GM21381 (cell line): ENCODE measurements around the gene NTM.
"Not testable (repeated sequence)": the region's sequence is repeated elsewhere in the genome, so short reads cannot be mapped to it uniquely, and the experiment has no call there.

Experiments used
- ATAC-seq: cut with Tn5 transposase; IDR thresholded peaks from one replicate; pipeline ENCODE4 v1.9.1; 2021; ENCODE audit warnings: mild to moderate bottlenecking, moderate library complexity; ENCODE audit not compliant: unreplicated experiment

Gene NTM

DNA sequence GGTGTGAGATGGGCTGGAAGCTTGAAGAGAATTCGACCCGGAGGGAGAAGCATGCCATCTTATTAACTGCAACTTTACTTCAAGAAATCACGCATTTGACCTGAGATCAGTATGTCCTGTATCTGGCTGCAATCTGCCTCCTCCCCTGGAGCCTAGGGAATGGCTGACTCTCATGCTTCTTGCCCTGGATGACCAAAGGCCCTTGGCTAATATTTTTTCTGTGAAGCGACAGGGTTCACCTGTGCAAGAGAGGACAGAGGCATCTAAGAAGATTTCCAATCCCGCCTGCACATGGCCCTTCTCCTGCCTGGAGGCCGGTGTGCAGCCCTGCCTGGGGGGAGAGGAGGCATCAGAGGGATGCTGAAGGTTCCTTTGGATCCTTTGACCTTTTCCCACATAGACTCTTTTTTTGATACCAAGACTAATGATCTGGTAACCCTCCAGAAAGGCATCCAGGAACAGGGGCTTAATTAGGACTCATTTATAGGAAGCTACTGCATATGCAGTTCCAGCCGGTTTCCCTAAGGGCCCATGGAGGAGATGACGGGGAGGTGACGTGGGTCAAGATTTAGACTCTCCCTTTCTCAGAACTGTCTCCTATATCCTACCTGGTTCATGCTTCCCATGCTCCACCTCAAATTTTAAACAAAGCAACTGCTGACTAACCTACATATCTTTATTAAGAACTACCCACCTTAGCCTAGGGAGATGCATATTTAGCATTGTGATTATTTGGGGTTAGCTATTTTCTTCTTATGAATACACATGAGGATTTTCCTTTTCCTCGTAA lies 50.8 kb downstream of the NTM start:
- ATAC-seq, result no peak

DNA sequence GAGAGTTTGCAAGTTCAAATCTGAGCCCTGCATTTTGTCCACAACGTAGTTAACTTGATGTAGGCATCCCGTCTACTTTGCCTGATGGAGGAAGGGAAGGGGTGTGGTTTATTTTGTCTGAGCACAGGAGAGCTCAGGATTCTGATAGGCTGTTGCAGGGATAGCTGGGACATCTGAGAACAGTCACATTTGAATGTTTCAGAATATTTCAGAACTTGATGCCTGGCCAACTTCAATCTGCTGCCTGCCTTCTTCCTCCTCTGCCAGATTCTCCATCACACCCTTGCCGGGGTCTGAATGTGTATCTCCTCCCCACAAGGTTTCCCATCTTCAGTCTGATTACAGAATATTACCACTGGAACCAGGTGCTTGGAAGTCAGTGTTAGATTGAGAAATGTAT lies 51.6 kb downstream of the NTM start:
- ATAC-seq, result no peak

GRCh38 chr11:131422496-131422895 lies 52.1 kb downstream of the NTM start:
- ATAC-seq, result no peak

- no peak for ATAC-seq
Observed at GRCh38 chr11:131423688-131424087, 53.3 kb downstream of the NTM start.

GRCh38 chr11:131424257-131424876 lies 54.0 kb downstream of the NTM start:
- ATAC-seq, result not testable (repeated sequence)

DNA sequence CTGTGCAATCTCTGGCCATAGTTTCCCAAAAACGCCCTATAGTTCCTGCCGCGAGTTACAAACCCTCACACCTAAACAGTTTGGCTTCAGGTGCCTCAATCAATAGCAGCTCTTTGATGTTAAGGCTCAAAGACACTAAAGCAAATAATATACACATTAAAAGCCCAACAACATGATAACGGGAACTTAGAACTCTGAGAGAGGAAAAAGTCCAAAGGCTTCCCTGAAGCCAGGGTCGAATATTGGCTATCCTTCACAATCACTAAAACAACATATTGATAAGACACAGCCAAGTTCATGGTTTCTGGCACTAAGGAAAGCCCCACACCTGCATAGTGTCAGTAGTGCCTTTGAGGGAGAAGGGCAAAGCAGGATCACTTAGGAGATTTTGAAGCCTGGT lies 54.9 kb downstream of the NTM start:
- no peak for ATAC-seq

GRCh38 chr11:131428853-131429252 lies 58.4 kb downstream of the NTM start:
- ATAC-seq, result no peak

- ATAC-seq, result no peak
Observed at GRCh38 chr11:131430473-131431208, 60.2 kb downstream of the NTM start.

DNA sequence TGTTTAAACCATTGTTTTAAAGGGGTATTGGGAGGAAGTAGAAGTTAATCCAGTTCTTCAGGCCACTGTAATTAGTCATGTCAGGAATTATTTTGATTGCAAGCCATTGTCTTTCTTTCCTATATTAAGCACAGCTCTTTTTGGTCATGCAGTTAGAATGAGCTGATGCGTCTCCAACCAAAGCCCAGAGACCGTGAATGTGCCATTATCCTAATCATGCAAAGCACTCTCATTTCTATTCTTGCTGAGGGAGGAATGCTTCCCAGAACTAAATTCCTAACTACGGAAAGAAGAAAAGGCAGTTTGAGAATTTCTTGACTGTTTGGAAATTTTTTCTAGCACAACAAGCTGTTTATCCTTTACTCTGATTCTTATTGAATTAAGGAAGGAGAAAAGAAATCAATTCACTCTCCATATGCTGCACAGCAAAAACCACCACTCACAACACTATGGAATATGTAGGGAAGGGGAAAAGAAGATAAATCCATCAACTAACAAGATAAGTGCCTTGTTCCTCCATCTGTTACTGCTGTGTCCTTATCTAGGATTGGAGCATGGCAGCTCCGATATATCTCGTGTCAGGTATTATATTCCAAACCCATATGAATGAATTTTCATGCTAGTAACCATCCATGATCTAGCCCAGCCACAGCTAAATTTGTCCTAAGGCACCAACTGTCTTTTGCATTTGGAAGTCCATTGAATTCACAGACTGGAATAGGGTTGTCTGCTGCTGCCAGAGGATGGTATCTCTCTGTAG lies 70.8 kb downstream of the NTM start:
- ATAC-seq, result no peak

GRCh38 chr11:131446590-131447275 lies 76.3 kb downstream of the NTM start:
- no peak for ATAC-seq

DNA sequence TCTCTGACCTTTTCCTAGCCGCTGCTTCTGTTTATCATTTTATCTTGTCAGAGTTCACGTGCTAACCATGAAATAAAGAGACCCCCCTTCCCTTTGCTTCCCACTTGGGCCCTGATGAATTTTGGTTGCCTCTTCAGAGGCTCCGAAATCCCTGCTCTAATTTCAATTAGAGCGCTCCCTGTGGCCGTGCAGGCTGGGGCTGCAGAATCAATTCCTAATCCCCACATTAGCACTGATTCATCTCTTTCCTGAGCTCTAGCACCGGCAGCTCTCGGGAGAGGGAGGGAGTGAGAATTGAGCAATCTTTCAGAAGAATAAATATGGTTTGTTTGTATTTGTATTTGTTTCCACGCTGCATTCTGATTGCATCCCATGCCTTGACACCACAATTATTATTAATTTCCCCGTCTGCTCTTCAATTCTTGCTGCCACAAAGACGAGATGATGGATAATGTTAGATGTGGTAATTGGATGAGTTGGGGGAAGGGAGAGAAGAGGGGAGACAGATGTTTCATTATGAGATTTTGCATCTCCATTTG lies 76.9 kb downstream of the NTM start:
- ATAC-seq, result no peak

DNA sequence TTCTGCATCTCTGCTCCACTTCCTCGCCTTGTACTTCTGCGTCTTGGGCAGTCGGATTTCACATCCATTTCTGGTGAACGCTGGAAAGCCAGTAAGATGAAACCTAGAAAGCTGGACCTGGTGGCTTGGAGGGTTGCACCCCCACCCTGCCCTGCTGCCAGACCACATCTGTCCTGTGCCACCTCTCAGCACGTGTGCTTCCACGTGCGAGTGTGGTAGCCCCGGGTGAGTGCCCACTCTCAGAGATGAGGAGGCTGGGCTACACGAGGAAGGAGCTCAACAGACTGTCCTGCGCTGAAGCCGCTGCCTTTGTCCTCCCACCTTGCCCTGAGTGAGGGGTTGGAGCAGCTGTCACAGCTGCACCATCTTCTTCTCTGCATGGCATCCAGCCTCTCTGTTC lies 77.5 kb downstream of the NTM start:
- no peak for ATAC-seq

- no peak for ATAC-seq
Observed at GRCh38 chr11:131449036-131450019, 78.9 kb downstream of the NTM start.

DNA sequence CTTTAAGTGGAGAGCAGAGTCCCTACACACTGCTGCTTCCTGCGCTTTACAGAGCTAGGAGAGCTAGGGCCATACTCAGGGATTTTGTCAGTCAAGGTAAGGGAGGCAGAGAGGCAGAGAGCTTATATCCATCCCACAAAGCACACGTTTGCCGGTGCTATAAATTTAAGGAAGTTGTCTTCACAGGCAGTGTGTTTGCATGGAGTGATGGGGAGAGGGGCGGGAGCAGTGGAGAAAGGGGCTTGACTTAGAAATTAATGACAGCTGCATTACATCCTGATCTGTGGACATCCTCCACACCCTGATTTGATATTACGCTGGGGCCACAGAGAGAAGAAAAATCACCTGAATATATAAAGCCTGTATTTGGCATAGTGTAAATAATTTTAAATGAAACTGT lies 84.1 kb downstream of the NTM start:
- ATAC-seq, result no peak

- no peak for ATAC-seq
Observed at GRCh38 chr11:131454989-131455388, 84.6 kb downstream of the NTM start.

DNA sequence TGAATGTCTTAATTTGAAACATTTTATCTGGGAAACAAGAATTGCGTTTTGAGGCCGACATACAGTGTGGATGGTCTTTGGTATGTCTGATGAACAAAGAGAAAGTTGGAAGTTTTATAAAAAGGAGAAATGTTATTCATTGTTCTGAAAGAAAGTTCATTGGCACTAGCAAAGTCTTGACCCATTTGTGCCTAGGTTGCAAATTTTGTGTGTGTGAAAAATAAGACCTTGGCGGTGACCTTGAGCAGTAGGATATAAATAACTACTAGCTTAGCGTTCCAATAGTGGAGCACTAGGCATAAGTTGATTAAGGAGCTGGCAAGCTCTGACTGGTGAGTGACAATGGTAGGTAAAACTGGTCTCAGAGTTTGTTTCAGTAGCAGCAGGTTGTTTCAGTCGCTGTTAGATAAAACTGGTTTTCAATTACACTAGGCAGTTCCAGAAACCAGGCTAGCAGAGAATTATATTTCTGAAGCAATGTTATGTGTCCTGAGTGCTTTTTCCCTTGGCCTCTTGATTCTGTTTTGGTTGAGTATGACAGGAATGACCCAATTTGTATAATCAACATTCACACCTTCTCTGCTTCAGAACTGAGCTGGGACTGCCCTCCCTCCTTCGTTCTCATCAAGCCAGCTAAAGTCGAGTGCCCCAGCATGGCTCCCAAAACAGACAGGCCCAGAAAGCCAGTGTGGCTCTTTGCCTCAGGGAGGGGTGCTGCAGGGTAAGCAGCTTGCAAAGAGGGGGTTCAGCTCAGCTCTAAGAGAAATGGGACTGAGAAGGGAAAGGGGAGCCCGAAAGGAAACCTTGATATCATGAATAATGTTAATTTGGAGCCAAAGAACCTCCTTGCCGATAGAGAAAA lies 85.7 kb downstream of the NTM start:
- ATAC-seq, result no peak

- no peak for ATAC-seq
Observed at GRCh38 chr11:131457163-131457562, 86.7 kb downstream of the NTM start.

DNA sequence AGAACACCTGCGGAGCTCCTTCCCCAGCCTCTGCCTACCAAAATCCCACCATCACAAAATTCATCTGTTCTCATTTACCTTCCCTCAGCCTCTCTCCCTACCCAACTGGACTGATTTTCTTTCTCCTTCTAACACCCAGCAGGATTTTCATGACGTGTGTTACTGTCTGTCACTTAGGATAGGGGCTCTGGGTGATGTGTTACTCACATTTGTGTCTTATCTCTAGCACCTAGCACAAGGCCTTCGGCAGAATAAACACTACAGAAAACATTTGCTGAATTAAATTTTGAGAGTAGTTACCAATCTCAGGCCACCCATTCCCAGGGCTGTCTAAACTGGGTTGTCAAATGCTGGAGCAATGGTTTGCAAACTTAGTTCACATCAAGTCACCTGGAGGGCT lies 88.0 kb downstream of the NTM start:
- no peak for ATAC-seq
